ENCODE data around the gene CSF1R. TPM values are rescaled to one million over a fixed set of nuclear protein-coding genes. Genes with fewer than 3 reads are reported as not detected.

The CSF1R gene
- total RNA-seq, 3 donors from 2014 or later, result 11.5 to 79.0 (median 24.1) TPM

- H3K4me3 ChIP-seq, result no peak overlapping the region
- H3K27me3 ChIP-seq, result no peaks in the 10 kb centered on the region
- intact Hi-C loops (cut with DNase I; ENCODE audit: low total_unique reads), result loop anchor here (5.0 kb wide), 1 partner anchor 937 kb away; no protein-coding TSS in a partner anchor
- no peaks in the 10 kb centered on the region for H3K9me3 ChIP-seq
- no peak for DNase-seq (ENCODE audit: low spot score in 2 of 2)
- H3K27ac ChIP-seq, result no peak overlapping the region
- no peaks in the 10 kb centered on the region for H3K36me3 ChIP-seq
- no peak for TF ChIP-seq POLR2AphosphoS5 (IDR thresholded peaks at IDR 0.05)
- TF ChIP-seq CTCF (IDR thresholded peaks at IDR 0.05), result no peak
- TF ChIP-seq POLR2A (IDR thresholded peaks at IDR 0.05), result no peak
- H3K4me1 ChIP-seq, result no peaks in the 10 kb centered on the region
Observed at GRCh38 chr5:150103678-150104549, 17.6 kb upstream of the CSF1R start.

DNA sequence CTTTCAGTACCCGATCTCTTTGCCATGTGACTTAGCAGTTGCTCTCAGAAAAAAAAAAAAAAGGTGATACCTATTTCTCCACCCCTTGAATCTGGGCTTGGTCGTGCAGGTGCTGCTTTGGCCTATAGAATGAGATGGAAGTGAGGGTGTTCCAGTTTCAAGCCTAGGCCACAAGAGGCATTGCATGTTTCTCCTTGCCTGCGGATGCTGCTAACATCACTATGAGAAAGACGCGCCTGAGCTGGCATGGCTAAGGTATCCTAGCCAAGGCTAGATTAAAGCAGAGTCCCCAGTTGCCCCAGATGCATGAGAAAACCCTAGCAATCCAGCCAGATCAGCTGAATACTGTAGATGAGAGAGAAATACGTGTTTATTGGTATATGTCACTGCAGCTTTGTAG is 14.7 kb upstream of the CSF1R start:
- TF ChIP-seq CTCF (IDR thresholded peaks at IDR 0.05), result no peak
- no peak for TF ChIP-seq POLR2AphosphoS5 (IDR thresholded peaks at IDR 0.05)
- no peak for TF ChIP-seq POLR2A (IDR thresholded peaks at IDR 0.05)
- H3K4me3 ChIP-seq, result no peak overlapping the region
- intact Hi-C loops (cut with DNase I; ENCODE audit: low total_unique reads), result loop anchor here (5.0 kb wide), 1 partner anchor 934 kb away; no protein-coding TSS in a partner anchor
- H3K27ac ChIP-seq, result no peak overlapping the region
- H3K4me1 ChIP-seq, result no peaks in the 10 kb centered on the region
- H3K36me3 ChIP-seq, result no peaks in the 10 kb centered on the region
- DNase-seq (ENCODE audit: low spot score in 2 of 2), result no peak
- no peaks in the 10 kb centered on the region for H3K9me3 ChIP-seq
- H3K27me3 ChIP-seq, result no peaks in the 10 kb centered on the region

GRCh38 chr5:150097152-150097551 is 10.8 kb upstream of the CSF1R start:
- TF ChIP-seq CTCF (IDR thresholded peaks at IDR 0.05) (no peak), POLR2A (IDR thresholded peaks at IDR 0.05) (no peak), POLR2AphosphoS5 (IDR thresholded peaks at IDR 0.05) (no peak)
- Histone ChIP-seq H3K36me3 (no peaks in the 10 kb centered on the region), H3K4me1 (no peaks in the 10 kb centered on the region), H3K27ac (no peak overlapping the region), H3K9me3 (no peaks in the 10 kb centered on the region), H3K4me3 (no peak overlapping the region), H3K27me3 (no peaks in the 10 kb centered on the region)
- intact Hi-C loops (cut with DNase I; ENCODE audit: low total_unique reads), result no loop called here
- no peak for DNase-seq (ENCODE audit: low spot score in 2 of 2)

GRCh38 chr5:150092159-150092787 is 5.9 kb upstream of the CSF1R start:
- Histone ChIP-seq H3K9me3 (no peaks in the 10 kb centered on the region), H3K27ac (no peak overlapping the region), H3K4me3 (no peak overlapping the region), H3K27me3 (no peaks in the 10 kb centered on the region), H3K4me1 (no peaks in the 10 kb centered on the region), H3K36me3 (no peaks in the 10 kb centered on the region)
- TF ChIP-seq POLR2AphosphoS5 (IDR thresholded peaks at IDR 0.05) (no peak), POLR2A (IDR thresholded peaks at IDR 0.05) (no peak), CTCF (IDR thresholded peaks at IDR 0.05) (no peak)
- intact Hi-C loops (cut with DNase I; ENCODE audit: low total_unique reads), result loop anchor here (5.0 kb wide), 1 partner anchor 185 kb away; no protein-coding TSS in a partner anchor
- DNase-seq (ENCODE audit: low spot score in 2 of 2), result no peak

Data from breast epithelium (tissue), 4 donors.